ENCODE results near the gene APBB2. TPM values are rescaled to one million over a fixed set of nuclear protein-coding genes. Genes with fewer than 3 reads are reported as not detected.
A peak's percentile ranks its signal among the peaks of the same experiment; 100 is the strongest.

APBB2 gene
- total RNA-seq, 4 donors from 2014 or later, result 12.2 to 29.2 (median 20.1) TPM

DNA sequence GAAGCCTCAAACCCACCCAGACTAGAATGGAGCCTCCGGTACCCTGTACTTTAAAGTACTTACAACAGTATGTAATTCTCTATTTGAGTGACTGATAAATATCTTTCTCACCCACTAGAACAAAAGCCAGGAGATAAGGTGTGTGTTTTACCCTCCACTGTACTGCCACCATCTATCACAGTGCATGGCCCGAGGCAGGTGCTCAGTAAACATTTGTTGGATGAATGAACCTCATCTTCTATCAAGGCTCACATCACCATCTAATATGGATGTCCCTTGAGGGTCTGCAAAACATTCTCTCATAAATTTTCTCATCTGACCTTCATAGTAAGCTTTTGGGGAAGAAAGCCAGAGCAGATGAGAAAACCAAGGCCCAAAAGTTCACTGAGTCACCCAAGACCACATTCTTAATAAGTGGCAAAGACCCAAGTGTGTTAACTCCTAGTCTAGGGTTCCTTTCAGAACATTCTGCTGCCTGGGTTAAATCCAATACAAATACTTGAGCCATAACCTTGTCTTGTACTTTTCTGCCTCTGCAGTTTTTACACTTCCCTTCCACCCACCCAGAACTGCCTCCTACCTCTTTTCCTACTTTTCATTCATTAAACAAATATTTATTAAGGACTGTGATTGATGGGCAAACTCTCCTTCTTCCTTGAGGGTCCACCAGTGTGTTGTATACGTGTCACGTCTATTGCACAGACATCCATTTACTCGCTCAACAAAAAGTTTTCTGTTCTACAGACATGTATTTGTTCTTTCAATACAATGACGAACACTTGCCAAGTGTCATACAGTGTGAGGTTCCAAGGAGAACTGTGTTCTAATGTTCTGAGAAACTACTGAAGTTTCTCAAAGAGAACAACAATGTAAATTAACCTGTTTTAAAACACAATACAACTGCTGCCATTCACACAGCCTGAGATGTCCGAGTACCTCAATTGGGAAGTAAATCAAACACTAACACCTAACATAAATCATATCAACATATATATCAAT, 35.7 kb downstream of the APBB2 start:
- no peak for DNase-seq
- intact Hi-C loops (cut with DNase I), result no loop called here
- Histone ChIP-seq H3K9me3 (no peaks in the 10 kb centered on the region), H3K27ac (no peak overlapping the region), H3K27me3 (no peaks in the 10 kb centered on the region), H3K36me3 (no peaks in the 10 kb centered on the region), H3K4me3 (no peak overlapping the region), H3K4me1 (peaks cover 0 to 21% (median 4%) of the 10 kb centered on the region in 3 donors)
- WGBS, 2 donors, result 77 to 85% methylated on average over 7 of the region's 7 CpGs
- TF ChIP-seq POLR2A (IDR thresholded peaks at IDR 0.05), result no peak
- TF ChIP-seq, protein P1, sequence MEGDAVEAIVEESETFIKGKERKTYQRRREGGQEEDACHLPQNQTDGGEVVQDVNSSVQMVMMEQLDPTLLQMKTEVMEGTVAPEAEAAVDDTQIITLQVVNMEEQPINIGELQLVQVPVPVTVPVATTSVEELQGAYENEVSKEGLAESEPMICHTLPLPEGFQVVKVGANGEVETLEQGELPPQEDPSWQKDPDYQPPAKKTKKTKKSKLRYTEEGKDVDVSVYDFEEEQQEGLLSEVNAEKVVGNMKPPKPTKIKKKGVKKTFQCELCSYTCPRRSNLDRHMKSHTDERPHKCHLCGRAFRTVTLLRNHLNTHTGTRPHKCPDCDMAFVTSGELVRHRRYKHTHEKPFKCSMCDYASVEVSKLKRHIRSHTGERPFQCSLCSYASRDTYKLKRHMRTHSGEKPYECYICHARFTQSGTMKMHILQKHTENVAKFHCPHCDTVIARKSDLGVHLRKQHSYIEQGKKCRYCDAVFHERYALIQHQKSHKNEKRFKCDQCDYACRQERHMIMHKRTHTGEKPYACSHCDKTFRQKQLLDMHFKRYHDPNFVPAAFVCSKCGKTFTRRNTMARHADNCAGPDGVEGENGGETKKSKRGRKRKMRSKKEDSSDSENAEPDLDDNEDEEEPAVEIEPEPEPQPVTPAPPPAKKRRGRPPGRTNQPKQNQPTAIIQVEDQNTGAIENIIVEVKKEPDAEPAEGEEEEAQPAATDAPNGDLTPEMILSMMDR (IDR thresholded peaks at IDR 0.05), result no peak

DNA sequence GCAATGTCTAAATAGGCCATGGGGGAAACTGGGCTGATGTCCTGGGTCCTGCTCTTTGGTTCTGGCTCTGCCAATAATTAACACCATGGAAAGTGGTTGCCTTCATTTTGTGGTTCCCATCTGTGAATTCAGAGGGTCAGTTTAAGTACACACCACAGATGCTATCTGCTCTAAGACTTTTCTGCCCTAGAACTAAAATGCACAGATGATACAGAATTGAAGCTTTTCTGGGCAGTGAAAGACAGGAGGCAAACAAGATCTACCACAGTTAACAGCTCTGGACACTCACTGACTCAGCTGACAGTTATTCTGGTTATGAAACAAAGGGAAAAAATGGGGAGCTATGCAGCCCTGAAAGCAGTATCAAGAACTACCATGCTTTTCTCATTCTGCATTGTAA, 37.3 kb downstream of the APBB2 start:
- no peak for DNase-seq
- Histone ChIP-seq H3K27me3 (no peaks in the 10 kb centered on the region), H3K4me3 (no peak overlapping the region), H3K4me1 (peaks cover 0 to 21% (median 4%) of the 10 kb centered on the region in 3 donors), H3K9me3 (no peaks in the 10 kb centered on the region), H3K27ac (peak overlapping the region in 1 of 4 donors; percentile 36), H3K36me3 (no peaks in the 10 kb centered on the region)
- TF ChIP-seq, protein P1 (IDR thresholded peaks at IDR 0.05), result no peak
- intact Hi-C loops (cut with DNase I), result no loop called here

DNA sequence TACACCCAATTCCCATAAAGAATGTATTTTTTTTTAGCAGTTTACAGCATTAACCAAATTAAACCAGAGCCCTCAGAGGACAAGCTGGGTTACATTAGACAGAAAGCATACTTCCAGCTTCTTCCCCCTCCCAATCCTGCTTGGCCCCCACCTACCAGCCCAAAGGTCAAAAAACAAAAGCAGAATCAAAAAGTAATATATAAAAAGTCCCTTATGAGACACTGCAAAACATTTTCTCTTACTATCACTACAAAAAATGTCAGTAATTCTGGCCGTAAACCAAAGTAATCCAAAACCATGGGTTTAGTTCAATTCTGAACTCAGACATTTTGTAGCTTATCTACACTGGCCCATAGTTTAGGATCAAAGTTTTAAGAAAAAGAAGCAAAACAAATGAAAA, 38.0 kb downstream of the APBB2 start:
- H3K36me3 ChIP-seq, result no peaks in the 10 kb centered on the region
- WGBS, 2 donors, result 71 to 73% methylated on average over 1 of the region's 1 CpG
- DNase-seq, result no peak
- peaks cover 0 to 21% (median 4%) of the 10 kb centered on the region in 3 donors for H3K4me1 ChIP-seq
- no peaks in the 10 kb centered on the region for H3K27me3 ChIP-seq
- H3K4me3 ChIP-seq, result no peak overlapping the region
- H3K9me3 ChIP-seq, result no peaks in the 10 kb centered on the region
- no peak for TF ChIP-seq POLR2A (IDR thresholded peaks at IDR 0.05)
- TF ChIP-seq, protein P1 (IDR thresholded peaks at IDR 0.05), result no peak
- H3K27ac ChIP-seq, result peak overlapping the region in 1 of 4 donors; percentile 36
- intact Hi-C loops (cut with DNase I), result no loop called here

DNA sequence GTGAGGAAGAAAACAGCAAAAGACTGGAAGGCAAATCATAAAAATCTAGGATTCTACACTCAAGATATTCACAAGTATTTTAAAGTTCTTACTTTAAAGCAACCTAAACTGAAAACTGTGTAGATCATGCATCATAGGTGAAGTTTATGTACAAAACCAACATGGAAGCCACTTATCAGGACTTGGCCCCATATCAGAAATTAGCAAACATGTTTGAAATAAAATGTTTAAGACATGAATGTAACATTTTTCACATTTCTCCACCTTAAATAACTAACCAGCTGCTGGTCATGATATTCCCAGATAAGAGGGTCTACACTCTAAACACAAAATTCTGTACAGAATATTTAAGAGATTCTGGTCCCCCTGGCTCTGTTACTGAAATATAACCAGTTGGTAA, 38.5 kb downstream of the APBB2 start:
- no peak for DNase-seq
- peak overlapping the region in 1 of 4 donors; percentile 36 for H3K27ac ChIP-seq

DNA sequence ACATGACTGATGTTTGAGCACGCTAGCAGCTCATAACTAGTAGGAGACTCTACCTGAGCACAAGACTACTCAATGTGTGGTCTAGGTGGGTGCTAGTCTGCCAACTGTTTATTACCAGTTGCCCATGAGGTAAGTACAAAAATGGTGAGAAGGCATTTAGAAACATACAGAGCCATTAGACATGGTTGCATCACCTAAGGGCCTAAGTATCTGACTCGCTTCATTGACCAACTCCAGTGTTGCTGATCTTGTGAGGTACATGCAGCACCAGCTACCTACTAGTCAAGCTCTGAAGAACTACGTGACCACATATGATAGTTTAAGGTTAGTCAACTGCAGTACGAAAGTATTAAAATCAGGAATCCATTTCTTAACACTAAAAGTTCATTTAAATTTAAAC, 39.9 kb downstream of the APBB2 start:
- Histone ChIP-seq H3K36me3 (no peaks in the 10 kb centered on the region), H3K9me3 (no peaks in the 10 kb centered on the region), H3K4me3 (no peak overlapping the region), H3K27me3 (no peaks in the 10 kb centered on the region), H3K4me1 (peaks cover 0 to 21% (median 4%) of the 10 kb centered on the region in 3 donors), H3K27ac (no peak overlapping the region)
- 92 to 95% methylated on average over 4 of the region's 4 CpGs for WGBS, 2 donors
- TF ChIP-seq, protein P1 (IDR thresholded peaks at IDR 0.05), result no peak
- no peak for TF ChIP-seq POLR2A (IDR thresholded peaks at IDR 0.05)
- DNase-seq, result no peak
- intact Hi-C loops (cut with DNase I), result no loop called here

More for the DNA sequence above, 38.5 kb downstream of the APBB2 start:
- Histone ChIP-seq H3K9me3 (no peaks in the 10 kb centered on the region), H3K27me3 (no peaks in the 10 kb centered on the region), H3K4me1 (peaks cover 0 to 21% (median 4%) of the 10 kb centered on the region in 3 donors), H3K36me3 (no peaks in the 10 kb centered on the region), H3K4me3 (no peak overlapping the region)
- no peak for TF ChIP-seq POLR2A (IDR thresholded peaks at IDR 0.05)
- TF ChIP-seq, protein P1 (IDR thresholded peaks at IDR 0.05), result no peak
- intact Hi-C loops (cut with DNase I), result no loop called here
